Karpas-422 (cell line): ENCODE data around the gene PTPN1. TPM values are rescaled to one million over a fixed set of nuclear protein-coding genes. Genes with fewer than 3 reads are reported as not detected.
A peak's percentile ranks its signal among the peaks of the same experiment; 100 is the strongest.
"Not testable (repeated sequence)": the region's sequence is repeated elsewhere in the genome, so short reads cannot be mapped to it uniquely, and the experiment has no call there.

ENCODE experiments used
- DNase-seq: peaks from one replicate; pipeline ENCODE4 v3.0.0-alpha.2; 2015
- H2AFZ ChIP-seq: fragments of 200-600 bp; sonication (generic); 2 replicates; pipeline ENCODE4 v1.6.1; 2014; ENCODE audit warnings: antibody characterized with exemption, low read length, mixed read lengths
- H3K27ac ChIP-seq: fragments of 200-600 bp; sonication (generic); 2 replicates; pipeline ENCODE4 v1.5.1; 2014; ENCODE audit warnings: mild to moderate bottlenecking, low read length, moderate library complexity
- H3K27me3 ChIP-seq: fragments of 200-600 bp; sonication (generic); 2 replicates; pipeline ENCODE4 v1.6.1; 2014; ENCODE audit warnings: low read length, mixed read lengths
- H3K36me3 ChIP-seq: fragments of 200-600 bp; sonication (generic); 2 replicates; pipeline ENCODE4 v1.6.1; 2014; ENCODE audit warnings: low read length, mixed read lengths; ENCODE audit not compliant: insufficient read depth
- H3K4me1 ChIP-seq: fragments of 200-600 bp; sonication (generic); 2 replicates; pipeline ENCODE4 v1.6.1; 2014; ENCODE audit warnings: mild to moderate bottlenecking, low read length, mixed read lengths
- H3K4me2 ChIP-seq: fragments of 200-600 bp; sonication (generic); 2 replicates; pipeline ENCODE4 v1.6.1; 2014; ENCODE audit warnings: low read length, low read depth, mild to moderate bottlenecking; ENCODE audit not compliant: poor library complexity, severe bottlenecking
- H3K4me3 ChIP-seq: fragments of 200-600 bp; sonication (generic); 2 replicates; pipeline ENCODE4 v1.5.1; 2014; ENCODE audit warnings: mild to moderate bottlenecking, antibody characterized with exemption, low read length, mixed read lengths
- H3K79me2 ChIP-seq: fragments of 200-600 bp; sonication (generic); 2 replicates; pipeline ENCODE4 v1.6.1; 2014; ENCODE audit warnings: mild to moderate bottlenecking, low read length, mixed read lengths
- H3K9ac ChIP-seq: fragments of 200-600 bp; sonication (generic); 2 replicates; pipeline ENCODE4 v1.6.0; 2014; ENCODE audit warnings: low read length
- H3K9me2 ChIP-seq: fragments of 200-600 bp; sonication (generic), shearing (Covaris generic); replicated peaks from 2 replicates; pipeline ENCODE4 v1.6.0; 2014; ENCODE audit warnings: mild to moderate bottlenecking, low read length, moderate library complexity; ENCODE audit not compliant: insufficient read depth
- H3K9me3 ChIP-seq: fragments of 300-700, 200-600 bp; sonication (generic); 2 replicates; pipeline ENCODE4 v1.6.1; 2014; ENCODE audit warnings: low read length, mixed read lengths
- H4K20me1 ChIP-seq: fragments of 200-600 bp; sonication (generic); 2 replicates; pipeline ENCODE4 v1.6.1; 2014; ENCODE audit warnings: mild to moderate bottlenecking, antibody characterized with exemption, low read length, low read depth; ENCODE audit not compliant: insufficient read depth
- total RNA-seq: library from RNA; depleted of rRNA; stranded (reverse); fragments of >200 nt; shearing (Covaris generic); gene quantifications from 2 replicates; pipeline ENCODE4 v1.2.3, GENCODE V29; 2014; ENCODE audit warnings: low replicate concordance

Gene PTPN1
- total RNA-seq, 1 experiment from 2014 or later = 6.5 TPM

GRCh38 chr20:50537546-50538201, 27.5 kb downstream of the PTPN1 start:
- no peak overlapping the region for H3K9ac ChIP-seq
- H3K9me3 ChIP-seq = no peaks in the 10 kb centered on the region
- H3K4me3 ChIP-seq = no peak overlapping the region
- no peak overlapping the region for H2AFZ ChIP-seq
- peaks cover 12% of the 10 kb centered on the region for H3K4me1 ChIP-seq
- DNase-seq = no peak
- no peaks in the 10 kb centered on the region for H3K27me3 ChIP-seq
- no peaks in the 10 kb centered on the region for H3K36me3 ChIP-seq
- no peak overlapping the region for H3K27ac ChIP-seq
- H3K79me2 ChIP-seq = 0 out of 2 replicates have a peak, but pooled peaks cover 2% of the 10 kb centered on the region
- no peaks in the 10 kb centered on the region for H3K9me2 ChIP-seq
- peaks cover 73% of the 10 kb centered on the region for H4K20me1 ChIP-seq
- H3K4me2 ChIP-seq = no peak overlapping the region

DNA sequence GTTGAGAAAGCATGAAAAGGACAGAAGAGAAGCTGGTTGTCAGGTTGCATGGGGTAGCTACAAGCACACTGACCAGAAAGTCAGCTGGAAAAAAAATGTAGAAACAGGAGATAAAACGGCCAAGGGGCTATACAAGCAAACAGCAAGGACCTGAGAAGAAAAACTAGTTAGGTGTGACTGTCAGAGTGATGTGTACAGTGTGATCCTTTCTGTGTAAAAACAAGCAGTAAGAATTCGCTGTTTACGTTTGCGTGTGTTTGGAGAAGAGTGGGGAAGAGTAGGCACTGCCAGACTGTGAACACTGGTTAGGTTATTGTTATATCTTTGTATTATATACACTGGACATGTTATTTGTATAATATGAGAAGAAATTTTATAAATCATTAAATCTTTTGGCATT, 28.1 kb downstream of the PTPN1 start:
- H3K27ac ChIP-seq = no peak overlapping the region
- no peaks in the 10 kb centered on the region for H3K27me3 ChIP-seq
- no peak overlapping the region for H3K4me3 ChIP-seq
- H3K9me2 ChIP-seq = no peaks in the 10 kb centered on the region
- no peak overlapping the region for H3K9ac ChIP-seq
- H3K4me2 ChIP-seq = no peak overlapping the region
- H3K79me2 ChIP-seq = 0 out of 2 replicates have a peak, but pooled peaks cover 2% of the 10 kb centered on the region
- DNase-seq = no peak
- no peaks in the 10 kb centered on the region for H3K9me3 ChIP-seq
- H3K4me1 ChIP-seq = peaks cover 12% of the 10 kb centered on the region
- H4K20me1 ChIP-seq = peaks cover 69% of the 10 kb centered on the region
- no peaks in the 10 kb centered on the region for H3K36me3 ChIP-seq
- no peak overlapping the region for H2AFZ ChIP-seq

- not testable (repeated sequence) for H3K36me3 ChIP-seq, H3K79me2 ChIP-seq, H3K9ac ChIP-seq, H3K4me2 ChIP-seq, H3K27me3 ChIP-seq, DNase-seq, H3K4me3 ChIP-seq, H3K9me3 ChIP-seq, H2AFZ ChIP-seq, H3K9me2 ChIP-seq, H3K27ac ChIP-seq
- peaks cover 12% of the 10 kb centered on the region for H3K4me1 ChIP-seq
- peaks cover 62% of the 10 kb centered on the region for H4K20me1 ChIP-seq
Observed at GRCh38 chr20:50539798-50540197, 29.6 kb downstream of the PTPN1 start.

DNA sequence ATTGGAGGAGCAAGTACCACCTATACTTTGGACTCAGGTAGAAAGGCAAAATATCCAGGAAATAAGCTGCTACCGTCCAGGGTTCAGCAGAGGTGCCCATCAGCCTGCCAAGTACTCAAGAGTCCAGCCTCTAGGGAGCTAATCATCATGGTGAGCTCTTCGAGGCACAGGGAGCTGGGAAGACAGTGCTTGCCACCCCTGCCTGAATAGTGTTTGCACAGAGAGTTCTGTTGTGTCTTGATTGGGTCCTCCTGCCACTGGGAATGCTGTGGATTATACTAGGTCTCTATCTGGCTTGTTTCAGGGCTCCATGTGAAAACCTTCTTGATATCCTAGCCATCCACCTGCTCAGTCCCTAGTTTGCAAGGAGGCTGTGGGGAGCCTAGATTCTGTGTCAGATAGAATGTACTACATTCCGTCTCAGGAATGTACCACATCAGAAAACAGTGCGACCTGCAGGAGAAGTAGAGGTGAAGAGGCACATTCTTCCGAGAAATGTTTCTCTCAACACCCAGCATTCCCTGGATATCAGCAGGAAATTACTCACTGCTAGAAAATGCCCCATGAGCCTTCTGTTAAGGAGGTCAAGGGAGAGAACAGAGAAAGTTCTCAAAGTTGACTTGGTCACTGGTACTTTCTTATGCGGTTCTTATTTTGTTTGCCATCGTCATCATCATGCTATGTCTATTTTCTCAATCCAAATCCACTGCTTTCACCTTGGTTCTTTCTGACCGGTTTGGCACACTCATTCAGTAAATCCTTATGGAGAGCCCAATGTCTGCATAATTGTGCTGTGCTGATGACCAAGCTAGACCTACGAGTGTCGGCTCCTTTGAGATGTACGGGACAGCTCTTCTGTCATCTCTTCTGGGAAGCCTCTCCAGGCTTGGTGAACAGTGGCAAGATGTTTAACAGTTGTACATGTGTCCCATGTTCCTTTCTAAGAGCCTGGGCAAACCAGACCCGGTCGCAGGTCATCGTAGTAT, 30.7 kb downstream of the PTPN1 start:
- Histone ChIP-seq H3K4me3 (no peak overlapping the region), H3K27me3 (no peaks in the 10 kb centered on the region), H3K9ac (no peak overlapping the region), H4K20me1 (peaks cover 60% of the 10 kb centered on the region), H3K27ac (no peak overlapping the region), H3K79me2 (no peaks in the 10 kb centered on the region), H3K9me2 (no peaks in the 10 kb centered on the region), H2AFZ (no peak overlapping the region), H3K36me3 (no peaks in the 10 kb centered on the region), H3K4me1 (peaks cover 12% of the 10 kb centered on the region), H3K9me3 (no peaks in the 10 kb centered on the region), H3K4me2 (no peak overlapping the region)
- DNase-seq = no peak

- no peaks in the 10 kb centered on the region for H3K27me3 ChIP-seq
- no peaks in the 10 kb centered on the region for H3K79me2 ChIP-seq
- H3K4me2 ChIP-seq = no peak overlapping the region
- H3K27ac ChIP-seq = no peak overlapping the region
- no peaks in the 10 kb centered on the region for H3K36me3 ChIP-seq
- DNase-seq = peak; percentile 49
- peaks cover 19% of the 10 kb centered on the region for H3K4me1 ChIP-seq
- H3K9me2 ChIP-seq = no peaks in the 10 kb centered on the region
- no peaks in the 10 kb centered on the region for H3K9me3 ChIP-seq
- H2AFZ ChIP-seq = no peak overlapping the region
- peaks cover 62% of the 10 kb centered on the region for H4K20me1 ChIP-seq
- no peak overlapping the region for H3K9ac ChIP-seq
- H3K4me3 ChIP-seq = no peak overlapping the region
Observed at GRCh38 chr20:50541606-50542041, 31.4 kb downstream of the PTPN1 start.

DNA sequence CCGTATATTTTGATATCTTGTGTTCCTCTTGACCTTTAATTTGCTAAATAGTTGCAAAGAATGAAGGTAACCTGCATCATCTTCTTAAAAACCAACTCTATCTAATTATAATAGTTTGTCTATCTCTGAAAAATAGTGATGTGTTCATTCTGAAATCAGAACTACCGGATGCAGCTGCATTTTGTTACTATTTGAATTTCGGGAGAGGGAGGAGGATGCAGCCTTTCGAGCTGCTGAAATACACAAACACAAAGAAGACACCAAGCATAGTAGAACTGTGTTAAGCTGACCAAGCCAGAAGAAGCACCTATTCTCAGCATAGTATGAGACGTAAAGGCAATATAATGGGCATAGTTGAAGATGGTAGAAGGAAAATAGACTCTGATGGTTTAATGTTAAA, 33.1 kb downstream of the PTPN1 start:
- Histone ChIP-seq H3K4me2 (no peak overlapping the region), H3K4me3 (no peak overlapping the region)

GRCh38 chr20:50545126-50545525, 34.9 kb downstream of the PTPN1 start:
- no peak overlapping the region for H3K9ac ChIP-seq
- no peaks in the 10 kb centered on the region for H3K9me2 ChIP-seq
- peaks cover 21% of the 10 kb centered on the region for H3K4me1 ChIP-seq
- H3K4me2 ChIP-seq = no peak overlapping the region
- H3K4me3 ChIP-seq = no peak overlapping the region
- H2AFZ ChIP-seq = no peak overlapping the region
- H3K36me3 ChIP-seq = no peaks in the 10 kb centered on the region
- no peaks in the 10 kb centered on the region for H3K9me3 ChIP-seq
- H3K27me3 ChIP-seq = no peaks in the 10 kb centered on the region
- H3K79me2 ChIP-seq = no peaks in the 10 kb centered on the region
- no peak overlapping the region for H3K27ac ChIP-seq
- no peak for DNase-seq
- H4K20me1 ChIP-seq = peaks cover 66% of the 10 kb centered on the region

More for the DNA sequence above, 33.1 kb downstream of the PTPN1 start:
- H3K27me3 ChIP-seq = no peaks in the 10 kb centered on the region
- no peak overlapping the region for H3K9ac ChIP-seq
- no peaks in the 10 kb centered on the region for H3K9me3 ChIP-seq
- DNase-seq = no peak
- no peaks in the 10 kb centered on the region for H3K9me2 ChIP-seq
- peaks cover 59% of the 10 kb centered on the region for H4K20me1 ChIP-seq
- no peak overlapping the region for H2AFZ ChIP-seq
- H3K79me2 ChIP-seq = no peaks in the 10 kb centered on the region
- peaks cover 24% of the 10 kb centered on the region for H3K4me1 ChIP-seq
- no peaks in the 10 kb centered on the region for H3K36me3 ChIP-seq
- H3K27ac ChIP-seq = no peak overlapping the region

GRCh38 chr20:50546729-50547314, 36.6 kb downstream of the PTPN1 start:
- Histone ChIP-seq H3K36me3 (no peaks in the 10 kb centered on the region), H3K4me3 (no peak overlapping the region), H3K9me2 (no peaks in the 10 kb centered on the region), H3K79me2 (no peaks in the 10 kb centered on the region), H4K20me1 (peaks cover 63% of the 10 kb centered on the region), H2AFZ (no peak overlapping the region), H3K4me1 (peaks cover 14% of the 10 kb centered on the region), H3K9me3 (no peaks in the 10 kb centered on the region), H3K9ac (no peak overlapping the region), H3K4me2 (peak overlapping the region; percentile 0), H3K27ac (no peak overlapping the region), H3K27me3 (no peaks in the 10 kb centered on the region)
- peak; percentile 51 for DNase-seq
